ENCODE measurements around the gene DPEP1. TPM values are rescaled to one million over a fixed set of nuclear protein-coding genes. Genes with fewer than 3 reads are reported as not detected.
A peak's percentile ranks its signal among the peaks of the same experiment; 100 is the strongest.

Gene DPEP1
- total RNA-seq, 6 donors from 2014 or later = 1.2 to 2.7 (median 1.5) TPM; not detected in 3

GRCh38 chr16:89575247-89576152, 37.9 kb upstream of the DPEP1 start, which contains the start of gene CPNE7:
Gene CPNE7 (plus strand): TSS chr16:89575758. CDS start chr16:89575898, 140 bp downstream.
- Histone ChIP-seq H3K4me3 (peak within 1 kb of the TSS in 3 of 4 donors; percentile 15 to 39 (median 36)), H3K27me3 (peaks cover 0 to 32% (median 23%) of the 10 kb centered on the region in 4 donors), H3K9me3 (no peaks in the 10 kb centered on the region), H3K27ac (no peak within 1 kb of the TSS), H3K4me1 (peaks cover 21 to 32% (median 24%) of the 10 kb centered on the region in 4 donors), H3K36me3 (no peaks in the 10 kb centered on the region)
- ATAC-seq (ENCODE audit: low FRiP score in 2 of 2) = peak in 1 of 2 donors; percentile 16
- 4 to 13% methylated on average over 6 to 46 of the region's 103 CpGs for WGBS, 2 donors
- TF ChIP-seq, protein P1, sequence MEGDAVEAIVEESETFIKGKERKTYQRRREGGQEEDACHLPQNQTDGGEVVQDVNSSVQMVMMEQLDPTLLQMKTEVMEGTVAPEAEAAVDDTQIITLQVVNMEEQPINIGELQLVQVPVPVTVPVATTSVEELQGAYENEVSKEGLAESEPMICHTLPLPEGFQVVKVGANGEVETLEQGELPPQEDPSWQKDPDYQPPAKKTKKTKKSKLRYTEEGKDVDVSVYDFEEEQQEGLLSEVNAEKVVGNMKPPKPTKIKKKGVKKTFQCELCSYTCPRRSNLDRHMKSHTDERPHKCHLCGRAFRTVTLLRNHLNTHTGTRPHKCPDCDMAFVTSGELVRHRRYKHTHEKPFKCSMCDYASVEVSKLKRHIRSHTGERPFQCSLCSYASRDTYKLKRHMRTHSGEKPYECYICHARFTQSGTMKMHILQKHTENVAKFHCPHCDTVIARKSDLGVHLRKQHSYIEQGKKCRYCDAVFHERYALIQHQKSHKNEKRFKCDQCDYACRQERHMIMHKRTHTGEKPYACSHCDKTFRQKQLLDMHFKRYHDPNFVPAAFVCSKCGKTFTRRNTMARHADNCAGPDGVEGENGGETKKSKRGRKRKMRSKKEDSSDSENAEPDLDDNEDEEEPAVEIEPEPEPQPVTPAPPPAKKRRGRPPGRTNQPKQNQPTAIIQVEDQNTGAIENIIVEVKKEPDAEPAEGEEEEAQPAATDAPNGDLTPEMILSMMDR (IDR thresholded peaks at IDR 0.05) = no peak
- TF ChIP-seq POLR2AphosphoS5 (IDR thresholded peaks at IDR 0.05) (no peak), EP300 (IDR thresholded peaks at IDR 0.05) (no peak), POLR2A (IDR thresholded peaks at IDR 0.05) (no peak)
- peak in 1 of 2 donors; percentile 84 for DNase-seq

GRCh38 chr16:89576153-89577054, 37.0 kb upstream of the DPEP1 start:
- Histone ChIP-seq H3K27me3 (peaks cover 0 to 29% (median 23%) of the 10 kb centered on the region in 4 donors), H3K4me3 (peak overlapping the region in 3 of 4 donors; percentile 15 to 39 (median 36)), H3K9me3 (no peaks in the 10 kb centered on the region), H3K27ac (no peak overlapping the region), H3K36me3 (no peaks in the 10 kb centered on the region), H3K4me1 (peaks cover 21 to 32% (median 24%) of the 10 kb centered on the region in 4 donors)
- no peak for DNase-seq
- WGBS, 2 donors = 30 to 35% methylated on average over 34 to 62 of the region's 89 CpGs
- ATAC-seq (ENCODE audit: low FRiP score in 2 of 2) = no peak
- TF ChIP-seq, protein P1 (IDR thresholded peaks at IDR 0.05) = no peak
- TF ChIP-seq POLR2AphosphoS5 (IDR thresholded peaks at IDR 0.05) (no peak), POLR2A (IDR thresholded peaks at IDR 0.05) (no peak), EP300 (IDR thresholded peaks at IDR 0.05) (no peak)

- Histone ChIP-seq H3K4me1 (peaks cover 25 to 38% (median 27%) of the 10 kb centered on the region in 4 donors), H3K9me3 (no peaks in the 10 kb centered on the region), H3K27me3 (peaks cover 0 to 29% (median 22%) of the 10 kb centered on the region in 4 donors), H3K36me3 (no peaks in the 10 kb centered on the region), H3K27ac (no peak overlapping the region), H3K4me3 (no peak overlapping the region)
- 89 to 92% methylated on average over 14 to 22 of the region's 25 CpGs for WGBS, 2 donors
- no peak for TF ChIP-seq POLR2A (IDR thresholded peaks at IDR 0.05)
- TF ChIP-seq, protein P1 (IDR thresholded peaks at IDR 0.05) = no peak
- no peak for TF ChIP-seq POLR2AphosphoS5 (IDR thresholded peaks at IDR 0.05)
- TF ChIP-seq EP300 (IDR thresholded peaks at IDR 0.05) = no peak
- DNase-seq (no peak), ATAC-seq (ENCODE audit: low FRiP score in 2 of 2) (no peak)
Measured at GRCh38 chr16:89577055-89577759, 36.2 kb upstream of the DPEP1 start.

DNA sequence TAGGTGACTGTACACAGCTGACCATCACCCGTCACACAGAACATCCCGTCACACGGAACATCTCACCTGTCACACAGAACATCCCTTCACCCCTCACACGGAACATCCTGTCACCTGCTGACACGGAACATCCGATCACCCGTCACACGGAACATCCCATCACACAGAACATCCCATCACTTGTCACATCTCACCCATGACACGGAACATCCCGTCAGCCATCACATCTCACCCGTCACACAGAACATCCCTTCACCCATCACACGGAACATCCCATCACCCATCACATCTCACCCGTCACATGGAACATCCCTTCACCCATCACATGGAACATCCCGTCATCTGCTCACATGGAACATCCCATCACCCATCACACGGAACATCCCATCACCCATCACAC, 34.1 kb upstream of the DPEP1 start:
- DNase-seq (no peak), ATAC-seq (ENCODE audit: low FRiP score in 2 of 2) (no peak)
- WGBS, 2 donors = 89 to 96% methylated on average over 15 of the region's 15 CpGs
- no peaks in the 10 kb centered on the region for H3K36me3 ChIP-seq
- H3K4me1 ChIP-seq = peaks cover 30 to 40% (median 32%) of the 10 kb centered on the region in 4 donors
- no peak for TF ChIP-seq EP300 (IDR thresholded peaks at IDR 0.05)
- no peak for TF ChIP-seq POLR2AphosphoS5 (IDR thresholded peaks at IDR 0.05)
- TF ChIP-seq POLR2A (IDR thresholded peaks at IDR 0.05) = no peak
- TF ChIP-seq, protein P1 (IDR thresholded peaks at IDR 0.05) = no peak
- H3K9me3 ChIP-seq = no peaks in the 10 kb centered on the region
- no peak overlapping the region for H3K4me3 ChIP-seq
- H3K27me3 ChIP-seq = peaks cover 0 to 25% (median 19%) of the 10 kb centered on the region in 4 donors
- H3K27ac ChIP-seq = no peak overlapping the region

Data from upper lobe of left lung (tissue), 6 donors.